HEK293T (cell line): ENCODE data around the gene COG2.

ENCODE experiments used
- CTCF ChIA-PET: fragments of 350-600 bp; formaldehyde crosslinking; extraction: SDS; loops from one replicate; lab custom pipeline; 2021; ENCODE audit warnings: antibody characterized with exemption, inconsistent platforms; lab: Yijun Ruan, JAX
- POLR2A ChIA-PET: fragments of 350-600 bp; formaldehyde crosslinking; extraction: SDS; loops from one replicate; lab custom pipeline; 2020; ENCODE audit warnings: antibody characterized with exemption, inconsistent platforms; lab: Yijun Ruan, JAX
- DNase-seq: peaks from one replicate; pipeline ENCODE4 v3.0.0; 2012; ENCODE audit warnings: mixed read lengths; ENCODE audit errors: extremely low spot score
- ARNT ChIP-seq: fragments of 450-650 bp; IDR thresholded peaks from 2 replicates; pipeline ENCODE4 v1.6.1; 2017; ENCODE audit warnings: mild to moderate bottlenecking
- BHLHE40 ChIP-seq: fragments of 450-650 bp; IDR thresholded peaks from 2 replicates; pipeline ENCODE4 v1.6.1; 2016; ENCODE audit warnings: mild to moderate bottlenecking, moderate library complexity, borderline replicate concordance
- CTBP1 ChIP-seq: fragments of 450-650 bp; IDR thresholded peaks from 2 replicates; pipeline ENCODE4 v1.6.1; 2016; ENCODE audit warnings: borderline replicate concordance
- ELF4 ChIP-seq: fragments of 450-650 bp; IDR thresholded peaks from 2 replicates; pipeline ENCODE4 v1.6.1; 2017; ENCODE audit warnings: antibody characterized with exemption
- FOXA1 ChIP-seq: fragments of 450-650 bp; IDR thresholded peaks from 2 replicates; pipeline ENCODE4 v1.6.1; 2016; ENCODE audit warnings: mild to moderate bottlenecking
- FOXK2 ChIP-seq: fragments of 450-650 bp; IDR thresholded peaks from 2 replicates; pipeline ENCODE4 v1.6.1; 2016; ENCODE audit warnings: mild to moderate bottlenecking
- FOXM1 ChIP-seq: fragments of 450-650 bp; IDR thresholded peaks from 2 replicates; pipeline ENCODE4 v1.6.1; 2017; ENCODE audit warnings: mild to moderate bottlenecking, borderline replicate concordance
- HDGF ChIP-seq: fragments of 450-650 bp; IDR thresholded peaks from 2 replicates; pipeline ENCODE4 v1.6.1; 2017; ENCODE audit warnings: antibody characterized with exemption, borderline replicate concordance
- L3MBTL2 ChIP-seq: fragments of 450-650 bp; conservative IDR thresholded peaks from 2 replicates; pipeline ENCODE4 v1.6.1; 2016; ENCODE audit warnings: mild to moderate bottlenecking
- LEF1 ChIP-seq: fragments of 450-650 bp; IDR thresholded peaks from 2 replicates; pipeline ENCODE4 v1.6.1; 2017; ENCODE audit warnings: mild to moderate bottlenecking, borderline replicate concordance
- NFRKB ChIP-seq: fragments of 450-650 bp; IDR thresholded peaks from 2 replicates; pipeline ENCODE4 v1.6.1; 2016; ENCODE audit warnings: mild to moderate bottlenecking, moderate library complexity
- PKNOX1 ChIP-seq: fragments of 450-650 bp; IDR thresholded peaks from 2 replicates; pipeline ENCODE4 v1.6.1; 2016
- SP1 ChIP-seq: fragments of 450-650 bp; IDR thresholded peaks from 2 replicates; pipeline ENCODE4 v1.6.1; 2017
- SUZ12 ChIP-seq: fragments of 450-650 bp; IDR thresholded peaks from 2 replicates; pipeline ENCODE4 v1.6.1; 2016; ENCODE audit warnings: mild to moderate bottlenecking
- TARDBP ChIP-seq: fragments of 450-650 bp; IDR thresholded peaks from 2 replicates; pipeline ENCODE4 v1.6.1; 2016
- ZNF384 ChIP-seq: fragments of 450-650 bp; IDR thresholded peaks from 2 replicates; pipeline ENCODE4 v1.6.1; 2016

Gene COG2

GRCh38 chr1:230622151-230622550 is 20.1 kb upstream of the COG2 start:
- DNase-seq = no peak
- POLR2A ChIA-PET = no interaction called here
- CTCF ChIA-PET = no interaction called here
- no peak for TF ChIP-seq ZNF384
- no peak for TF ChIP-seq ELF4
- TF ChIP-seq CTBP1 = no peak
- TF ChIP-seq FOXM1 = no peak
- TF ChIP-seq SP1 = no peak
- no peak for TF ChIP-seq BHLHE40
- no peak for TF ChIP-seq ARNT
- no peak for TF ChIP-seq FOXA1
- TF ChIP-seq TARDBP = no peak
- TF ChIP-seq HDGF = no peak

DNA sequence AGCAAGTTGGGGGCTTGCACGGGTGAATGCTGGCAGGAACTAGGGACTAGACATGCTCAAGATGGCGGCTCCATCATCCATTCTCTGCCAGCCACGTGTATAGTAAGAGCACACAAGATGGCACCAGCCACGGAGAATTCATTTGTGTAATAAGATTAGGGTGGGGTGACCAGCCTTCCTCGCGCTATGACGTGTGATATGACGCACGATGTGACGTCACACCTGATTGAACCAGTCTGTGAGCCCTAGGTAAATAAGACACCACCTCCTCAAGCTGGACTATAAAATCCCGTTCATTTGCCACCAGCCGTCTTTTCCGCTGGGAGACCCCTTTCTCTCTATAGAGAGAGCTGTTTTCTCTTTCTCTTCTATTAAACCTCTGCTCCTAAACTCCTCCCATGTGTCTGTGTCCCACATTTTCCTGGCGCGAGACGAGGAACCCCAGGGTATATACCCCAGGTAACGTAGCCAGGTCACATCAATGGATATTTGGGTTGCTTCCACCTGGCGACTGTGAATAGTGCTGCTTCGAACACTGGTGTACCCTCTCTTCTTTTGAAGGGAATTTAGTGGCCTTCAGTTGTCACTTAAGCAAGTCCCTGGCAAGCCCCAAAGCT is 18.1 kb upstream of the COG2 start:
- POLR2A ChIA-PET = no interaction called here
- DNase-seq = no peak
- TF ChIP-seq FOXM1 (no peak), CTBP1 (no peak), SUZ12 (no peak), NFRKB (no peak), HDGF (no peak), TARDBP (no peak), L3MBTL2 (no peak), FOXK2 (no peak), ELF4 (no peak), BHLHE40 (no peak), FOXA1 (no peak), PKNOX1 (no peak), ZNF384 (no peak)
- CTCF ChIA-PET = no interaction called here

DNA sequence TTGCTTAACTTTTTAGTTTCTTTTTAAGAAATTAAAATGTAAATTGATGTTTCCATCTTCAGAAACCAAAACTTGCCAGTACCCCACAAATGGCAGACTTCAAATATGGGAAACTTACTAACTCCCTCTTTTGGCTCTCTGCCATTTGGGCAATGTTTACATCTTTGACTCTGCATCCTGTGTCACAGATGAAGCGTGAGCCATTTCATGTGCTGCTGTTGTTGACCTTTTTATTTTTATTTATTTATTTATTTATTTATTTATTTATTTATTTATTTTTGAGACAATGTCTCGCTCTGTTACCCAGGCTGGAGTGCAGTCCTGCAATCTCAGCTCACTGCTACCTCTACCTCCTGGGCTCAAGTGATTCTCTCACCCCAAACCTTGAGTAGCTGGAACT is 16.0 kb upstream of the COG2 start:
- POLR2A ChIA-PET = interaction anchor here (1.0 kb wide), 1 partner anchor 17 kb away, joined by 3 read pairs; no protein-coding TSS in a partner anchor
- no peak for TF ChIP-seq PKNOX1
- no peak for TF ChIP-seq LEF1
- TF ChIP-seq CTBP1 = no peak
- no peak for TF ChIP-seq ELF4
- no peak for TF ChIP-seq FOXM1
- TF ChIP-seq HDGF = no peak
- no peak for TF ChIP-seq FOXA1
- no peak for TF ChIP-seq SP1
- TF ChIP-seq SUZ12 = no peak
- no peak for TF ChIP-seq L3MBTL2
- TF ChIP-seq NFRKB = no peak
- no peak for TF ChIP-seq FOXK2
- no peak for TF ChIP-seq BHLHE40
- TF ChIP-seq ARNT = no peak
- no peak for TF ChIP-seq ZNF384
- no peak for TF ChIP-seq TARDBP
- DNase-seq = no peak
- CTCF ChIA-PET = no interaction called here

DNA sequence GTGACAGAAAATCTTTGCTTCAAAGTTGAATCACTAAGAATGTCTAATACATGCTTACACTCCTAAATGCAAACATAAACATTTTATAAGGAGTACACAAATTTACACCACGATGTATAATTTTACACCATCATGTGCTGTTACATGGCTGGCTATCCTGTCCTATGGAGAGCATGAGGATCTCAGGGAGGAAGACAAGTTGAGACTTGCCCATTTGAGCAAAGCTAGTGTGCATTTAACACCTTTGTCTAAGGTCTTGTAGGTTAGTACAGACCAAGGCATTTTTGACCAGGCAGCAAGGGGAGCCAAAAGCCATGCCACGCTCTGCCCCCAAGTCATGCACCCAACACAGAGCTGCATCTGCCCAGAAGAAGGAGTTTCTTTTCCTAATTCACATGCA is 14.5 kb upstream of the COG2 start:
- POLR2A ChIA-PET = no interaction called here

GRCh38 chr1:230629511-230629910 is 12.8 kb upstream of the COG2 start:
- POLR2A ChIA-PET = no interaction called here
- CTCF ChIA-PET = no interaction called here
- no peak for TF ChIP-seq LEF1
- no peak for TF ChIP-seq ARNT

More for the DNA sequence above, 14.5 kb upstream of the COG2 start:
- TF ChIP-seq BHLHE40 (no peak), CTBP1 (no peak), FOXK2 (no peak), ARNT (no peak), FOXM1 (no peak), ELF4 (no peak), HDGF (no peak), PKNOX1 (no peak), L3MBTL2 (no peak)
- CTCF ChIA-PET = no interaction called here
- DNase-seq = no peak

DNA sequence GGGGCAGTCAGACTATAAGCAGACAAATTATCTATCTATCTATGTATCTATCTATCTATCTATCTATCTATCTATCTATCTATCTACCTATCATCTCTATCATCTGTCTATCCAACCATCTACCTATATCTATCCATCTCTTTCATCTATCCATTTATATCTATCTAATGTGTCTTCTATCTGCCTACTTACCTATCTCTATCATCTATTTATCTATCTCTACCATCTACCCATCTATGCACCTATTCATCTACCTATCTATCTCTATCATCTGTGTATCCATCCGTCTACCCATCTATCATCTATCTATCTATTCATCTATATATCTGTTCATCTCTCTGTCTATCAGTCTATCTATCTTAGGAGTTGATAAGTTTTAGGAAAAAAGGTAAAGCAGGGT is 10.8 kb upstream of the COG2 start:
- CTCF ChIA-PET = no interaction called here

More at GRCh38 chr1:230629511-230629910, 12.8 kb upstream of the COG2 start:
- DNase-seq = no peak

More for the DNA sequence above, 10.8 kb upstream of the COG2 start:
- no peak for TF ChIP-seq ELF4
- TF ChIP-seq TARDBP = no peak
- no peak for TF ChIP-seq L3MBTL2
- TF ChIP-seq SUZ12 = no peak
- no peak for TF ChIP-seq FOXK2
- TF ChIP-seq CTBP1 = no peak
- no peak for TF ChIP-seq HDGF
- no peak for TF ChIP-seq ZNF384
- no peak for TF ChIP-seq BHLHE40
- no peak for TF ChIP-seq FOXM1
- no peak for TF ChIP-seq LEF1
- no peak for TF ChIP-seq FOXA1
- POLR2A ChIA-PET = no interaction called here
- no peak for DNase-seq
